ENCODE results near the gene KCTD10.

The KCTD10 gene

GRCh38 chr12:109448272-109448671 lies 28.8 kb downstream of the KCTD10 start:
- no peak overlapping the region for H3K4me3 ChIP-seq (ENCODE audit: low read depth, low read length)
- no peak for TF ChIP-seq CTCF (IDR thresholded peaks at IDR 0.05; ENCODE audit: low read depth, low read length, missing control alignments)
- DNase-seq (ENCODE audit: low read depth) = no peak
- in situ Hi-C loops (cut with HindIII; ENCODE audit: low sequenced_read_pairs) = no loop called here

GRCh38 chr12:109447482-109447881 lies 29.6 kb downstream of the KCTD10 start:
- H3K4me3 ChIP-seq (ENCODE audit: low read depth, low read length) = no peak overlapping the region
- no peak for DNase-seq (ENCODE audit: low read depth)
- TF ChIP-seq CTCF (IDR thresholded peaks at IDR 0.05; ENCODE audit: low read depth, low read length, missing control alignments) = no peak
- in situ Hi-C loops (cut with HindIII; ENCODE audit: low sequenced_read_pairs) = no loop called here

GRCh38 chr12:109446869-109447268 lies 30.2 kb downstream of the KCTD10 start:
- DNase-seq (ENCODE audit: low read depth) = no peak
- in situ Hi-C loops (cut with HindIII; ENCODE audit: low sequenced_read_pairs) = no loop called here
- no peak for TF ChIP-seq CTCF (IDR thresholded peaks at IDR 0.05; ENCODE audit: low read depth, low read length, missing control alignments)

GRCh38 chr12:109445191-109445609 lies 31.9 kb downstream of the KCTD10 start:
- no peak overlapping the region for H3K4me3 ChIP-seq (ENCODE audit: low read depth, low read length)
- TF ChIP-seq CTCF (IDR thresholded peaks at IDR 0.05; ENCODE audit: low read depth, low read length, missing control alignments) = no peak
- no peak for DNase-seq (ENCODE audit: low read depth)
- in situ Hi-C loops (cut with HindIII; ENCODE audit: low sequenced_read_pairs) = no loop called here

More at GRCh38 chr12:109446869-109447268, 30.2 kb downstream of the KCTD10 start:
- no peak overlapping the region for H3K4me3 ChIP-seq (ENCODE audit: low read depth, low read length)

GRCh38 chr12:109444259-109444658 lies 32.8 kb downstream of the KCTD10 start:
- no peak for TF ChIP-seq CTCF (IDR thresholded peaks at IDR 0.05; ENCODE audit: low read depth, low read length, missing control alignments)

GRCh38 chr12:109443794-109444193 lies 33.3 kb downstream of the KCTD10 start:
- no peak for DNase-seq (ENCODE audit: low read depth)
- H3K4me3 ChIP-seq (ENCODE audit: low read depth, low read length) = no peak overlapping the region
- TF ChIP-seq CTCF (IDR thresholded peaks at IDR 0.05; ENCODE audit: low read depth, low read length, missing control alignments) = no peak
- in situ Hi-C loops (cut with HindIII; ENCODE audit: low sequenced_read_pairs) = no loop called here

More at GRCh38 chr12:109444259-109444658, 32.8 kb downstream of the KCTD10 start:
- no peak overlapping the region for H3K4me3 ChIP-seq (ENCODE audit: low read depth, low read length)
- in situ Hi-C loops (cut with HindIII; ENCODE audit: low sequenced_read_pairs) = no loop called here
- no peak for DNase-seq (ENCODE audit: low read depth)

All from astrocyte of the cerebellum (primary cell).